ENCODE results near the gene UNC80. TPM values are rescaled to one million over a fixed set of nuclear protein-coding genes. Genes with fewer than 3 reads are reported as not detected.

UNC80 gene
- polyA plus RNA-seq, 1 of the 3 experiments (the other 2 are of a cell fraction), result 0.59 TPM

- Histone ChIP-seq H3K4me3 (ENCODE audit: low read depth in 2 of 2, low read length in 1 of 2) (no peak overlapping the region), H3K27me3 (ENCODE audit: insufficient read depth) (no peaks in the 10 kb centered on the region), H3K9ac (no peak overlapping the region), H3K4me1 (ENCODE audit: control insufficient read depth in 1 of 2, insufficient read depth in 2 of 2, low read depth in 1 of 2, low read length in 1 of 2) (no peaks in the 10 kb centered on the region; a peak in 1 of 4 replicates), H2AFZ (ENCODE audit: low read depth) (no peak overlapping the region; the same call in 1 of the 2 replicates), H3K4me2 (no peak overlapping the region), H3K36me3 (replicated peaks in 1 of 2; ENCODE audit: control insufficient read depth in 1 of 2, insufficient read depth in 2 of 2, low read length in 1 of 2) (peaks cover 0 to 17% of the 10 kb centered on the region in 2 experiments), H3K27ac (ENCODE audit: low read depth in 2 of 2, low read length in 1 of 2) (no peak overlapping the region), H3F3A (replicated peaks; ENCODE audit: insufficient read depth) (no peaks in the 10 kb centered on the region), H3K9me2 (no peaks in the 10 kb centered on the region), H3K9me3 (no peaks in the 10 kb centered on the region), H4K20me1 (ENCODE audit: insufficient read depth) (no peaks in the 10 kb centered on the region), H3K79me2 (ENCODE audit: insufficient read depth) (no peaks in the 10 kb centered on the region)
- ChIA-PET CTCF (no interaction called here), POLR2A (no interaction called here)
- TF ChIP-seq PBX3 (IDR thresholded peaks at IDR 0.05), result no peak
- WGBS (ENCODE audit: low lambda C conversion rate), result 83% methylated on average over 2 of the region's 2 CpGs
- no peak for DNase-seq
Observed at GRCh38 chr2:209726311-209726710, 45.3 kb upstream of the UNC80 start.

GRCh38 chr2:209727077-209727476 lies 44.6 kb upstream of the UNC80 start:
- peaks cover 0 to 23% of the 10 kb centered on the region in 2 experiments for H3K36me3 ChIP-seq (replicated peaks in 1 of 2; ENCODE audit: control insufficient read depth in 1 of 2, insufficient read depth in 2 of 2, low read length in 1 of 2)
- no peak overlapping the region for H3K4me3 ChIP-seq (ENCODE audit: low read depth in 2 of 2, low read length in 1 of 2)
- POLR2A ChIA-PET, result interaction anchor here (0.6 kb wide), 1 partner anchor 133 kb away, joined by 3 read pairs; no protein-coding TSS in a partner anchor
- no peaks in the 10 kb centered on the region for H3K9me2 ChIP-seq
- DNase-seq, result no peak
- TF ChIP-seq NRF1 (IDR thresholded peaks at IDR 0.05; ENCODE audit: low read depth, low read length), result no peak
- TF ChIP-seq GATA2 (CRISPR knock-in tag; IDR thresholded peaks at IDR 0.05), result no peak
- no peak for TF ChIP-seq IRF3 (IDR thresholded peaks at IDR 0.05; ENCODE audit: low read depth, low read length)
- TF ChIP-seq RCOR1 (IDR thresholded peaks at IDR 0.05; ENCODE audit: low read length), result no peak
- TF ChIP-seq CTCF (IDR thresholded peaks at IDR 0.05), result no peak
- TF ChIP-seq NFIC (IDR thresholded peaks at IDR 0.05; ENCODE audit: borderline replicate concordance), result no peak
- H2AFZ ChIP-seq (ENCODE audit: low read depth), result no peak overlapping the region
- no peak overlapping the region for H3K27ac ChIP-seq (ENCODE audit: low read depth in 2 of 2, low read length in 1 of 2)
- 91% methylated on average over 2 of the region's 2 CpGs for WGBS (ENCODE audit: low lambda C conversion rate)
- no peaks in the 10 kb centered on the region for H3K4me1 ChIP-seq (ENCODE audit: control insufficient read depth in 1 of 2, insufficient read depth in 2 of 2, low read depth in 1 of 2, low read length in 1 of 2)
- H3F3A ChIP-seq (replicated peaks; ENCODE audit: insufficient read depth), result no peaks in the 10 kb centered on the region
- H3K9me3 ChIP-seq, result no peaks in the 10 kb centered on the region
- H3K4me2 ChIP-seq, result no peak overlapping the region
- no peak overlapping the region for H3K9ac ChIP-seq
- no peaks in the 10 kb centered on the region for H3K27me3 ChIP-seq (ENCODE audit: insufficient read depth)
- CTCF ChIA-PET, result no interaction called here
- H4K20me1 ChIP-seq (ENCODE audit: insufficient read depth), result no peaks in the 10 kb centered on the region
- H3K79me2 ChIP-seq (ENCODE audit: insufficient read depth), result no peaks in the 10 kb centered on the region

GRCh38 chr2:209734805-209735204 lies 36.8 kb upstream of the UNC80 start:
- DNase-seq, result no peak
- H3K4me3 ChIP-seq (ENCODE audit: low read depth in 2 of 2, low read length in 1 of 2), result no peak overlapping the region
- H2AFZ ChIP-seq (ENCODE audit: low read depth), result no peak overlapping the region
- H3K4me2 ChIP-seq, result no peak overlapping the region
- no peaks in the 10 kb centered on the region for H3F3A ChIP-seq (replicated peaks; ENCODE audit: insufficient read depth)
- no peaks in the 10 kb centered on the region for H3K4me1 ChIP-seq (ENCODE audit: control insufficient read depth in 1 of 2, insufficient read depth in 2 of 2, low read depth in 1 of 2, low read length in 1 of 2)
- H3K9ac ChIP-seq, result no peak overlapping the region
- ChIA-PET POLR2A (no interaction called here), CTCF (interaction anchor here (2.6 kb wide), 1 partner anchor 311 kb away, joined by 6 read pairs; the partner anchor contains the start of gene MAP2)
- no peaks in the 10 kb centered on the region for H3K79me2 ChIP-seq (ENCODE audit: insufficient read depth)
- no peaks in the 10 kb centered on the region for H3K9me2 ChIP-seq
- no peaks in the 10 kb centered on the region for H3K9me3 ChIP-seq
- H3K27me3 ChIP-seq (ENCODE audit: insufficient read depth), result no peaks in the 10 kb centered on the region
- 50% methylated on average over 3 of the region's 3 CpGs for WGBS (ENCODE audit: low lambda C conversion rate)
- peaks cover 0 to 18% of the 10 kb centered on the region in 2 experiments for H3K36me3 ChIP-seq (replicated peaks in 1 of 2; ENCODE audit: control insufficient read depth in 1 of 2, insufficient read depth in 2 of 2, low read length in 1 of 2)
- H3K27ac ChIP-seq (ENCODE audit: low read depth in 2 of 2, low read length in 1 of 2), result no peak overlapping the region
- H4K20me1 ChIP-seq (ENCODE audit: insufficient read depth), result no peaks in the 10 kb centered on the region
- TF ChIP-seq ELF1 (IDR thresholded peaks at IDR 0.05) (no peak), SIN3A (IDR thresholded peaks at IDR 0.05; ENCODE audit: borderline replicate concordance, low read depth, low read length) (no peak), TAF1 (IDR thresholded peaks at IDR 0.05; ENCODE audit: borderline replicate concordance, low read depth, low read length) (no peak), RAD21 (IDR thresholded peaks at IDR 0.05; ENCODE audit: low read length) (no peak), CTCF (IDR thresholded peaks at IDR 0.05) (no peak), JUND (IDR thresholded peaks at IDR 0.05) (no peak), EP300 (IDR thresholded peaks at IDR 0.05; ENCODE audit: borderline replicate concordance in 1 of 2, low read depth in 1 of 2, low read length in 1 of 2) (no peak), EZH2phosphoT487 (IDR thresholded peaks at IDR 0.05; ENCODE audit: borderline replicate concordance, low read depth) (no peak), TCF12 (IDR thresholded peaks at IDR 0.05) (no peak), RFX5 (IDR thresholded peaks at IDR 0.05; ENCODE audit: low read length) (no peak), MAX (IDR thresholded peaks at IDR 0.05; ENCODE audit: low read depth) (no peak)
